Tibial nerve (tissue), 3 donors: Measurements from ENCODE around the gene RAD51AP1.

Source experiments
- CTCF ChIP-seq, 5 experiments: fragments of 200-600 bp in 3 of 5; fragments of 450-650 bp in 2 of 5; sonication (generic) in 3 of 5; IDR thresholded peaks; one replicate each; pipeline ENCODE4 v1.5.1; 2016 to 2019; ENCODE audit warnings: antibody characterized with exemption in 5 of 5, mild to moderate bottlenecking in 3 of 5, moderate library complexity in 2 of 5
- POLR2A ChIP-seq, 2 donors: fragments of 450-650 bp; IDR thresholded peaks; one replicate each; pipeline ENCODE4 v1.6.1; 2017; ENCODE audit warnings: antibody characterized with exemption in 2 of 2, mild to moderate bottlenecking in 2 of 2, moderate library complexity in 2 of 2

DNA sequence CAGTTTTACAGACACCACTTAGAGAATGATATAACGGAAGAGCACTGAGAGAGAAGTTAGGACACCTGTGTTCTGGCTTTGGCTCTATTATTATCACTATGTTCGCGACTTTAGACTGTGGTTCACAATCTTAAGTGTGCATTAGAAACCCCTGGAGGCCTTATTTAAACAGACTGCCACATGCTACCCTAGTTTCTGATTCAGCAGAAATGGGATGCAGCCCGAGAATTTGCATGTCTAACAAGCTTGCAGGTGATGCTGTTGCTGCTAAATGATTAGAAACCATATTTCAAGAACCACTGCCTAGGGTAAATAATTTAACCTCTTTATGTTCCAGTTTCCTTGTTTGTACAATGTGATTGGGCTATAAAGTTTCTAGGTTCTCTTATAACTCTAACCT lies 3.6 kb upstream of the RAD51AP1 start:
- TF ChIP-seq POLR2A (IDR thresholded peaks at IDR 0.05) (no peak), CTCF (IDR thresholded peaks at IDR 0.05) (no peak)
